ENCODE data around the gene UBE2D2. TPM values are rescaled to one million over a fixed set of nuclear protein-coding genes. Genes with fewer than 3 reads are reported as not detected.
A peak's percentile ranks its signal among the peaks of the same experiment; 100 is the strongest.

UBE2D2 gene
- total and polyA plus RNA-seq, 7 donors = 61.5 to 177 (median 93.0) TPM

- DNase-seq = no peak
- H3K4me3 ChIP-seq = no peak overlapping the region
- peak overlapping the region; percentile 77 to 85 (median 83) for H3K27ac ChIP-seq
- intact Hi-C loops (cut with DNase I) = no loop called here
- H3K9me3 ChIP-seq = no peaks in the 10 kb centered on the region
- H3K4me1 ChIP-seq = peaks cover 0 to 39% (median 32%) of the 10 kb centered on the region in 4 donors
- WGBS, 2 donors = 27 to 33% methylated on average over 2 of the region's 2 CpGs
- TF ChIP-seq EP300 (IDR thresholded peaks at IDR 0.05) = no peak
- TF ChIP-seq POLR2AphosphoS5 (IDR thresholded peaks at IDR 0.05) = no peak
- no peak for TF ChIP-seq CTCF (IDR thresholded peaks at IDR 0.05)
- no peak for TF ChIP-seq POLR2A (IDR thresholded peaks at IDR 0.05)
- H3K36me3 ChIP-seq = peaks cover 0 to 3% (median 0%) of the 10 kb centered on the region in 4 donors
- H3K27me3 ChIP-seq = no peaks in the 10 kb centered on the region
These were observed 75.2 kb downstream of the UBE2D2 start for GRCh38 chr5:139636207-139636792.

GRCh38 chr5:139636975-139637408 is 75.9 kb downstream of the UBE2D2 start:
- Histone ChIP-seq H3K27me3 (no peaks in the 10 kb centered on the region), H3K4me1 (peaks cover 0 to 39% (median 32%) of the 10 kb centered on the region in 4 donors), H3K9me3 (no peaks in the 10 kb centered on the region), H3K27ac (peak overlapping the region; percentile 77 to 85 (median 83)), H3K4me3 (peak overlapping the region; percentile 38 to 60 (median 48)), H3K36me3 (peaks cover 0 to 3% (median 0%) of the 10 kb centered on the region in 4 donors)
- 0 to 5% methylated on average over 6 of the region's 6 CpGs for WGBS, 2 donors
- no peak for DNase-seq
- TF ChIP-seq POLR2A (IDR thresholded peaks at IDR 0.05) (no peak), POLR2AphosphoS5 (IDR thresholded peaks at IDR 0.05) (no peak), EP300 (IDR thresholded peaks at IDR 0.05) (no peak)
- intact Hi-C loops (cut with DNase I) = no loop called here

- TF ChIP-seq CTCF (IDR thresholded peaks at IDR 0.05) = peak; percentile 13 to 36 (median 28)
- no peak for TF ChIP-seq POLR2A (IDR thresholded peaks at IDR 0.05)
- TF ChIP-seq EP300 (IDR thresholded peaks at IDR 0.05) = peak in 1 of 4 donors; percentile 39
- peak in 3 of 4 donors; percentile 58 to 78 (median 59) for TF ChIP-seq POLR2AphosphoS5 (IDR thresholded peaks at IDR 0.05)
- DNase-seq = peak; percentile 95
- no peaks in the 10 kb centered on the region for H3K27me3 ChIP-seq
- H3K4me1 ChIP-seq = peaks cover 0 to 39% (median 32%) of the 10 kb centered on the region in 4 donors
- H3K4me3 ChIP-seq = peak overlapping the region; percentile 38 to 60 (median 48)
- WGBS, 2 donors = 1% methylated on average over 62 of the region's 62 CpGs
- peak overlapping the region; percentile 77 to 85 (median 83) for H3K27ac ChIP-seq
- no peaks in the 10 kb centered on the region for H3K9me3 ChIP-seq
- no peaks in the 10 kb centered on the region for H3K36me3 ChIP-seq
- intact Hi-C loops (cut with DNase I) = loop anchor here (1.0 kb wide), 1 partner anchor 10 kb away; no protein-coding TSS in a partner anchor
These were observed 76.4 kb downstream of the UBE2D2 start for GRCh38 chr5:139637438-139638089.

- peak; percentile 92 for DNase-seq
- Histone ChIP-seq H3K9me3 (no peaks in the 10 kb centered on the region), H3K36me3 (no peaks in the 10 kb centered on the region), H3K27me3 (no peaks in the 10 kb centered on the region), H3K4me3 (peak overlapping the region; percentile 38 to 60 (median 48)), H3K4me1 (peaks cover 0 to 44% (median 36%) of the 10 kb centered on the region in 4 donors), H3K27ac (peak overlapping the region; percentile 77 to 85 (median 83))
- intact Hi-C loops (cut with DNase I) = loop anchor here (1.0 kb wide), 1 partner anchor 9 kb away; no protein-coding TSS in a partner anchor
- 6 to 12% methylated on average over 23 of the region's 23 CpGs for WGBS, 2 donors
- TF ChIP-seq EP300 (IDR thresholded peaks at IDR 0.05) = no peak
- peak in 3 of 4 donors; percentile 4 to 53 (median 47) for TF ChIP-seq POLR2AphosphoS5 (IDR thresholded peaks at IDR 0.05)
- TF ChIP-seq POLR2A (IDR thresholded peaks at IDR 0.05) = no peak
- TF ChIP-seq CTCF (IDR thresholded peaks at IDR 0.05) = no peak
These were observed 77.1 kb downstream of the UBE2D2 start for GRCh38 chr5:139638090-139638735.
